Body of pancreas (tissue), 4 donors: ENCODE measurements around the gene RYR3. TPM values are rescaled to one million over a fixed set of nuclear protein-coding genes. Genes with fewer than 3 reads are reported as not detected.
A peak's percentile ranks its signal among the peaks of the same experiment; 100 is the strongest.

ENCODE experiments used
- ATAC-seq: fragments of 150-250 bp; one replicate; pipeline ENCODE4 v1.9.1; 2016
- DNase-seq, 4 donors: peaks; one replicate each; pipeline ENCODE4 v3.0.0-alpha.2; 2019
- H3K27ac ChIP-seq, 4 donors: fragments of 200-600 bp; sonication (generic); 1 replicate in 3 of 4; 2 replicates in 1 of 4; pipeline versions ENCODE4 v1.5.1 to v1.6.1; 2016 to 2019; ENCODE audit warnings: mild to moderate bottlenecking in 1 of 4, mixed read lengths in 1 of 4, moderate library complexity in 1 of 4
- H3K27me3 ChIP-seq, 2 donors: fragments of 200-600 bp; sonication (generic); one replicate each; pipeline ENCODE4 v1.6.0; 2016; ENCODE audit warnings: mild to moderate bottlenecking in 1 of 2
- H3K36me3 ChIP-seq, 2 donors: fragments of 200-600 bp; sonication (generic); replicated peaks in 1 of 2; 2 replicates each; pipeline ENCODE4 v1.5.1; 2016; ENCODE audit warnings: low read depth in 2 of 2; ENCODE audit not compliant: insufficient read depth in 1 of 2
- H3K4me1 ChIP-seq: fragments of 200-600 bp; sonication (generic); one replicate; pipeline ENCODE4 v1.6.0; 2016
- H3K4me3 ChIP-seq, 2 donors: fragments of 200-600 bp; sonication (generic); 1 replicate in 1 of 2; 2 replicates in 1 of 2; pipeline ENCODE4 v1.5.1; 2016 to 2019
- H3K9me3 ChIP-seq, 3 donors: fragments of 200-600 bp; sonication (generic); 1 replicate in 2 of 3; 2 replicates in 1 of 3; pipeline ENCODE4 v1.5.1; 2016
- POLR2A ChIP-seq, 3 donors: fragments of 450-650 bp; IDR thresholded peaks; one replicate each; pipeline ENCODE4 v1.6.1; 2016; ENCODE audit warnings: antibody characterized with exemption in 3 of 3, mild to moderate bottlenecking in 2 of 3
- WGBS, 2 donors: methylation state at CpG; one replicate each; pipeline ENCODE4 v1.1.5; 2017; 5-methylcytosine and 5-hydroxymethylcytosine counted together
- intact Hi-C: fragments of 100-400 bp; cut with DNase I; formaldehyde crosslinking; loops from one replicate; pipeline ENCODE4 v1.15.1; 2023
- total RNA-seq, 2 donors: library from RNA; depleted of rRNA; stranded (reverse); fragments of >200 nt; gene quantifications; one replicate each; pipeline ENCODE4 v1.1.0, GENCODE V29; 2016
- TF ChIP-seq, protein P1 (sequence below), 7 experiments: fragments of 450-650 bp in 4 of 7; fragments of 200-600 bp in 3 of 7; sonication (generic) in 3 of 7; IDR thresholded peaks; one replicate each; pipeline ENCODE4 v1.5.1; 2016 to 2019; ENCODE audit warnings: antibody characterized with exemption in 7 of 7

The RYR3 gene
- total RNA-seq, 2 donors from 2014 or later, result 0.26 to 0.66 TPM

DNA sequence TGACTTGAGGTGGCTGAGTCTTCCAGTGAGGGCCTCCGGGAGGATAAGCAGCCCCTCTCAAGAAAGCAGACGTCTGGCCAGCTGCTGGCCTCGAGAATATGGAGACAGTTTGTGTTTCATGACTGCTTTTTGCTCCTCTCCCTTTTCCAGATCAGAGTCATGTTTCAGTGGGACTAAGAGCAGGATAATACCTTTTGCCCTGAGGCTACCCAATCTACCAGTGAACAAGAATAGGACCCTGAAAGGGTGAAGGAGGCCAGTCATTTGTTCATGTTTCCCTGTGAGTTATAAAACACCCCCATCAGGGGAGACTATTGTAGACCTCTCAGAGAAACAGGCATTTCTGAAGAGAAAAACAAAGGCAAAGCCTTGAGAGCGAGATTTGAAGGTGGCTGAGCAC lies 137.4 kb downstream of the RYR3 start:
- DNase-seq (no peak), ATAC-seq (no peak)
- Histone ChIP-seq H3K27ac (no peak overlapping the region), H3K27me3 (no peaks in the 10 kb centered on the region), H3K9me3 (no peaks in the 10 kb centered on the region), H3K4me1 (no peaks in the 10 kb centered on the region), H3K36me3 (no peaks in the 10 kb centered on the region), H3K4me3 (no peak overlapping the region)
- TF ChIP-seq, protein P1, sequence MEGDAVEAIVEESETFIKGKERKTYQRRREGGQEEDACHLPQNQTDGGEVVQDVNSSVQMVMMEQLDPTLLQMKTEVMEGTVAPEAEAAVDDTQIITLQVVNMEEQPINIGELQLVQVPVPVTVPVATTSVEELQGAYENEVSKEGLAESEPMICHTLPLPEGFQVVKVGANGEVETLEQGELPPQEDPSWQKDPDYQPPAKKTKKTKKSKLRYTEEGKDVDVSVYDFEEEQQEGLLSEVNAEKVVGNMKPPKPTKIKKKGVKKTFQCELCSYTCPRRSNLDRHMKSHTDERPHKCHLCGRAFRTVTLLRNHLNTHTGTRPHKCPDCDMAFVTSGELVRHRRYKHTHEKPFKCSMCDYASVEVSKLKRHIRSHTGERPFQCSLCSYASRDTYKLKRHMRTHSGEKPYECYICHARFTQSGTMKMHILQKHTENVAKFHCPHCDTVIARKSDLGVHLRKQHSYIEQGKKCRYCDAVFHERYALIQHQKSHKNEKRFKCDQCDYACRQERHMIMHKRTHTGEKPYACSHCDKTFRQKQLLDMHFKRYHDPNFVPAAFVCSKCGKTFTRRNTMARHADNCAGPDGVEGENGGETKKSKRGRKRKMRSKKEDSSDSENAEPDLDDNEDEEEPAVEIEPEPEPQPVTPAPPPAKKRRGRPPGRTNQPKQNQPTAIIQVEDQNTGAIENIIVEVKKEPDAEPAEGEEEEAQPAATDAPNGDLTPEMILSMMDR (IDR thresholded peaks at IDR 0.05), result no peak
- TF ChIP-seq POLR2A (IDR thresholded peaks at IDR 0.05), result no peak
- WGBS, 2 donors, result 58 to 64% methylated on average over 4 of the region's 4 CpGs
- intact Hi-C loops, result no loop called here

DNA sequence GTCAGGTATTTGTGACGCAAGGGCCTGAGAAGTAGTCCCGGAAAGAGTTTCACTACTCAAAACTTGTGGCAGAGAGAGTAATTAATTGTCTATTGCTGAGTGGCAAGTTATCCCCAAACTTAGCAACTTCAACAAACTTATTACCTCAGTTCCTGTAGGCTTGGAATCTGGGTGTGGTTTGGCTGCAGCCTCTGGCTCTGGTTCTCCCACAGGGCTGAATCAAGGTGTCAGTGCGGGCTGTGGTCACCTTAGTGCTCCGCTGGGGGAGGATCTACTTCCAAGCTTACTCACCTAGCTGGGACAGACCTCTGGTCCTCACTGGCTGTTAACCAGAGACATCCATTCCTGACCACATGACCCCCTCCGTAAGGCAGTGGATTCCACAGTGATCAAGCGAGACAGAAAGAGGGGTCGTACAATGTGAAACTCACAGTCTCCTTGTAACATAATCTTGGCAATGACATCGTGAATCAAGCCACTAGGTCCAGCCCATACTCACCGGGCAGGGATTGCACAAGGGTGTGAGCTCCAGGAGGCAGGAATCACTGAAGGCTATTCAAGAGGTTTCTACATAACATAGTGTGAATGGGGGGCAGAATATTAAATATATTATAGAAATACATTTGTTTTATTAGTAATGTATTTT lies 138.3 kb downstream of the RYR3 start:
- Histone ChIP-seq H3K4me3 (no peak overlapping the region), H3K27ac (no peak overlapping the region), H3K36me3 (no peaks in the 10 kb centered on the region), H3K4me1 (no peaks in the 10 kb centered on the region), H3K27me3 (no peaks in the 10 kb centered on the region), H3K9me3 (no peaks in the 10 kb centered on the region)
- peak; percentile 4 to 20 (median 13) for DNase-seq
- ATAC-seq, result peak; percentile 56
- TF ChIP-seq POLR2A (IDR thresholded peaks at IDR 0.05), result no peak
- TF ChIP-seq, protein P1 (IDR thresholded peaks at IDR 0.05), result no peak
- intact Hi-C loops, result no loop called here
- WGBS, 2 donors, result 50 to 52% methylated on average over 8 to 9 of the region's 9 CpGs

DNA sequence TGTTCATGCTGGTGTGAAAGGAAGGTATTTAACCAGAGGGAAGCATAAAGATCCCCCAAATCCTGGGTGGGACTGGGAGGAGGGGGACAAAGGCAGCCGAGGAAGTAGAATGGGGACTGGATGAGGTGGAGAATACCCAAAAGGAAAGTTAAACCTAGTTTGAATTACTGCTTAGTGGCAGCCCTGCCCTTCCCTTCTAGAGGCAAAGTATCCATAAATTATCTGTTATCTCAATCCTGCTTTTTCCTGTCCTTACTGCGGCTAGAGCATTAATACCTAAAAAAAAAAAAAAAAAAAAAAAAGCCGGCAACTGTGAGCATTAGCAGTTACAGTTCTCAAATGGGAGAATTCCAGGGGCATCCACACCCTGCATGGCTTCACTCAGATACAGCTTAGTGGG lies 139.0 kb downstream of the RYR3 start:
- DNase-seq (no peak), ATAC-seq (no peak)
- H3K4me3 ChIP-seq, result no peak overlapping the region
- no peaks in the 10 kb centered on the region for H3K9me3 ChIP-seq
- WGBS, 2 donors, result 23 to 26% methylated on average over 3 of the region's 3 CpGs
- no peak overlapping the region for H3K27ac ChIP-seq
- H3K4me1 ChIP-seq, result no peaks in the 10 kb centered on the region
- intact Hi-C loops, result no loop called here
- no peaks in the 10 kb centered on the region for H3K27me3 ChIP-seq
- H3K36me3 ChIP-seq, result no peaks in the 10 kb centered on the region
- TF ChIP-seq, protein P1 (IDR thresholded peaks at IDR 0.05), result no peak
- no peak for TF ChIP-seq POLR2A (IDR thresholded peaks at IDR 0.05)

DNA sequence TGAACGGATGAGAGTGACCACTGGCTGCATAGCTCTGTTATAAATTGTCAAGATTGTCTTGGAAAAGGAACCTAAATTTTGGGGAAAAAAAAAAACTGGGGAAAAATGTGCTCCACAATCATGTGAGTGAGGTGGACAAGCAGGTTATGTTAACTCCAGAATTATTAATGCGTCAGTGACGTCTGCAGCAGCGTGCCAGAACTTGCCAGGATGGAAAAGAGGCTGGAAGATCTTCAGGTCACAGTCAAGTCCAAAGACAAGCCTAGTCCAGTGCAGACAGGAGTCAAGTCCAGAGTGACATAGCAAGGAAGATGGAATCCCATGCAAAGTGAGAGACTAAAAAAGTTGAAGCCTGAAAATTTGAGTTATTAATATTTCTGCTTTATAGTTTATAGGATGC lies 140.6 kb downstream of the RYR3 start:
- no peak for DNase-seq
- WGBS, 2 donors, result 46 to 49% methylated on average over 4 of the region's 4 CpGs
- intact Hi-C loops, result no loop called here
- Histone ChIP-seq H3K27me3 (no peaks in the 10 kb centered on the region), H3K4me1 (no peaks in the 10 kb centered on the region), H3K27ac (no peak overlapping the region), H3K4me3 (no peak overlapping the region), H3K9me3 (no peaks in the 10 kb centered on the region), H3K36me3 (no peaks in the 10 kb centered on the region)
- TF ChIP-seq POLR2A (IDR thresholded peaks at IDR 0.05), result no peak
- TF ChIP-seq, protein P1 (IDR thresholded peaks at IDR 0.05), result no peak
- ATAC-seq, result no peak

DNA sequence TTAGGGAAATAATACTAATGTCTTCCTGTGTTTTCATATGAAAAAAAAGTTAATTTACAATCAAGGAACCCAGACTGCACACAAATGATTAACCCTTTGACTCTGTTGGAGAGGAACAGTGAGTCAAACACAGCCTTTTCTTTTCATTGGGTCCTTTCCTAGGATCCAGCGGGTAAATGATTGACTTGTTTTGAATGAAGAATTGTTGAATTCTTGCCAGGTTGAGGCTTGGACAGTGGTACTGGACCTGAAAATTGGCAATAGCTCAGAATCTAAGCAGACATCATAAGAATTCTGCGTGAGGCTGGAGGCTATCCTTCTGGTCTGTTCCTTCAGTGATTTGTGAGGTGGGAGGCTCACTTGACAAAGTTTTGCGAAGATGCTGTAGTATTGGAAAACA lies 143.0 kb downstream of the RYR3 start:
- Histone ChIP-seq H3K27me3 (no peaks in the 10 kb centered on the region), H3K4me3 (no peak overlapping the region)

More for the DNA sequence above, 143.0 kb downstream of the RYR3 start:
- Histone ChIP-seq H3K36me3 (no peaks in the 10 kb centered on the region), H3K27ac (no peak overlapping the region), H3K9me3 (no peaks in the 10 kb centered on the region), H3K4me1 (no peaks in the 10 kb centered on the region)
- ATAC-seq (no peak), DNase-seq (no peak)
- WGBS, 2 donors, result 61% methylated on average over 3 of the region's 3 CpGs
- intact Hi-C loops, result no loop called here
- TF ChIP-seq, protein P1 (IDR thresholded peaks at IDR 0.05), result no peak
- TF ChIP-seq POLR2A (IDR thresholded peaks at IDR 0.05), result no peak
